ENCODE data around the gene RNF115. TPM values are rescaled to one million over a fixed set of nuclear protein-coding genes. Genes with fewer than 3 reads are reported as not detected.

Gene RNF115
- total and polyA plus RNA-seq, 2 donors (not counting 1 experiment from before 2014, with no cell fraction given) = 4.6 to 19.8 TPM

GRCh38 chr1:145855426-145855948, 31.6 kb upstream of the RNF115 start:
- H3K4me3 Mint-ChIP-seq = peak overlapping the region; percentile 7
- ATAC-seq (ENCODE audit: low read depth) = no peak
- POLR2A ChIA-PET = no interaction called here

More at GRCh38 chr1:145855426-145855948, 31.6 kb upstream of the RNF115 start:
- Histone ChIP-seq H3K27ac (ENCODE audit: low read length in 2 of 2) (no peak overlapping the region), H3K27me3 (replicated peaks in 1 of 4; ENCODE audit: control extremely low read depth in 1 of 4, control insufficient read depth in 3 of 4, insufficient read depth in 4 of 4, low read length in 3 of 4) (no peaks in the 10 kb centered on the region), H3K4me2 (replicated peaks; ENCODE audit: low read depth, low read length, poor library complexity, severe bottlenecking) (no peak overlapping the region), H3K9me3 (ENCODE audit: control extremely low read depth in 1 of 3, control insufficient read depth in 2 of 3, insufficient read depth in 1 of 3, low read length in 2 of 3) (no peaks in the 10 kb centered on the region), H3K79me2 (ENCODE audit: control insufficient read depth, insufficient read depth, low read length) (peaks cover 9% of the 10 kb centered on the region), H3K9ac (ENCODE audit: low read length) (no peak overlapping the region), H3K4me1 (ENCODE audit: control insufficient read depth in 2 of 2, insufficient read depth in 2 of 2, low read length in 2 of 2) (peaks cover 9 to 14% of the 10 kb centered on the region in 2 donors), H4K20me1 (ENCODE audit: control insufficient read depth, insufficient read depth, low read length, poor library complexity, severe bottlenecking) (no peaks in the 10 kb centered on the region), H3K36me3 (replicated peaks in 1 of 2; ENCODE audit: control extremely low read depth in 1 of 2, control insufficient read depth in 1 of 2, extremely low read depth in 1 of 2, insufficient read depth in 2 of 2, low read length in 1 of 2) (peaks cover 0 to 40% of the 10 kb centered on the region in 2 experiments), H3K4me3 (ENCODE audit: control extremely low read depth in 1 of 5, extremely low read depth in 1 of 5, insufficient read depth in 1 of 5, low read depth in 2 of 5, low read length in 4 of 5) (no peak overlapping the region), H2AFZ (ENCODE audit: insufficient read depth, low read depth, low read length, poor library complexity, severe bottlenecking) (no peak overlapping the region)
- 94% methylated on average over 4 of the region's 7 CpGs for WGBS (ENCODE audit: insufficient coverage)
- H3K27ac Mint-ChIP-seq = no peak overlapping the region
- intact Hi-C loops (cut with micrococcal nuclease) = loop anchor here (5.0 kb wide), 1 partner anchor 142 kb away; the partner anchor contains the start of gene TXNIP
- TF ChIP-seq EZH2 (IDR thresholded peaks at IDR 0.05; ENCODE audit: borderline replicate concordance, insufficient read depth, low read depth, low read length, poor library complexity, severe bottlenecking) (no peak), CTCF (IDR thresholded peaks at IDR 0.05) (peak; percentile 22)
- no peak for DNase-seq
- H3K4me1 Mint-ChIP-seq = peaks cover 11% of the 10 kb centered on the region
- no peaks in the 10 kb centered on the region for H3K9me3 Mint-ChIP-seq (ENCODE audit: insufficient read depth)
- H3K27me3 Mint-ChIP-seq = no peaks in the 10 kb centered on the region
- CTCF ChIA-PET = interaction anchor here (1.0 to 1.7 kb wide), 2 partner anchors 10 to 163 kb away, joined by 3 to 6 read pairs; partner anchors contain the start of gene NUDT17
